HepG2 (cell line): Measurements from ENCODE around the gene B4GALT1. TPM values are rescaled to one million over a fixed set of nuclear protein-coding genes. Genes with fewer than 3 reads are reported as not detected.

Experiments
- ATAC-seq: fragments of 200-7000 bp; cut with Tn5 transposase; 3 replicates; pipeline ENCODE4 v1.9.1; 2020; ENCODE audit warnings: mild to moderate bottlenecking, moderate library complexity
- BruUV-seq: library from RNA; stranded (reverse); fragments of 400-500 nt; replicated peaks from 2 replicates; lab custom pipeline; 2021; lab: Mats Ljungman, UMichigan
- CTCF ChIA-PET: fragments of 300-600 bp; formaldehyde crosslinking; extraction: SDS; loops from one replicate; lab custom pipeline; 2021; ENCODE audit warnings: low total read pairs, inconsistent platforms, low intra/inter-chr PET ratio; lab: Yijun Ruan, JAX
- POLR2A ChIA-PET: fragments of 350-600 bp; sonication (Branson Sonifier 250); formaldehyde crosslinking; loops from one replicate; lab custom pipeline; 2020; ENCODE audit warnings: antibody characterized with exemption, inconsistent platforms; lab: Yijun Ruan, JAX
- DNase-seq: peaks from one replicate; pipeline ENCODE4 v3.0.0-alpha.2; 2015; ENCODE audit warnings: low spot score
- FAIRE-seq: peaks from 3 replicates; lab custom pipeline; 2011; peaks lifted over from hg19 to GRCh38; lab: Jason Lieb, UNC
- H2AFZ ChIP-seq: one replicate; pipeline ENCODE4 v1.6.1; 2011; ENCODE audit warnings: low read length, inconsistent platforms
- H3K27ac ChIP-seq: fragments of 300-600 bp; 3 replicates; pipeline ENCODE4 v1.8.0; 2011; ENCODE audit warnings: mixed run types, mild to moderate bottlenecking, mixed read lengths, low read length, inconsistent platforms; ENCODE audit not compliant: insufficient read depth; ENCODE audit errors: extremely low read length
- H3K27me3 ChIP-seq, 2 experiments: fragments of 200-600 bp in 1 of 2; 2 replicates in 1 of 2; 3 replicates in 1 of 2; pipeline versions ENCODE4 v1.6.0 to v1.8.0; 2011; ENCODE audit warnings: low read length in 2 of 2, mild to moderate bottlenecking in 2 of 2, moderate library complexity in 2 of 2, inconsistent platforms in 1 of 2; ENCODE audit not compliant: insufficient read depth in 2 of 2, control insufficient read depth in 1 of 2
- H3K36me3 ChIP-seq, 2 experiments: fragments of 200-600 bp in 1 of 2; replicated peaks in 1 of 2; 2 replicates in 1 of 2; 3 replicates in 1 of 2; pipeline versions ENCODE4 v1.5.1 to v1.8.0; 2011; ENCODE audit warnings: low read length in 2 of 2, inconsistent platforms in 1 of 2; ENCODE audit not compliant: insufficient read depth in 2 of 2, control insufficient read depth in 1 of 2
- H3K4me1 ChIP-seq: 2 replicates; pipeline ENCODE4 v1.5.1; 2012; ENCODE audit warnings: low read length, inconsistent platforms; ENCODE audit not compliant: insufficient read depth
- H3K4me2 ChIP-seq: 2 replicates; pipeline ENCODE4 v1.6.0; 2011; ENCODE audit warnings: low read depth, low read length, inconsistent platforms
- H3K4me3 ChIP-seq, 3 experiments: fragments of 200-600 bp in 1 of 3; sonication (generic), shearing (Covaris generic) in 1 of 3; replicated peaks in 1 of 3; 2 replicates each; pipeline ENCODE4 v1.5.1; 2011 to 2016; ENCODE audit warnings: low read length in 3 of 3, inconsistent platforms in 2 of 3, low read depth in 2 of 3, mild to moderate bottlenecking in 2 of 3, control low read depth in 1 of 3, mixed read lengths in 1 of 3; ENCODE audit not compliant: insufficient read depth in 1 of 3
- H3K79me2 ChIP-seq: one replicate; pipeline ENCODE4 v1.6.1; 2011; ENCODE audit warnings: low read length, inconsistent platforms; ENCODE audit not compliant: insufficient read depth
- H3K9ac ChIP-seq: 2 replicates; pipeline ENCODE4 v1.6.0; 2011; ENCODE audit warnings: mild to moderate bottlenecking, low read depth, low read length, inconsistent platforms; ENCODE audit not compliant: insufficient read depth
- H3K9me3 ChIP-seq: 2 replicates; pipeline ENCODE4 v1.5.1; 2012; ENCODE audit warnings: mild to moderate bottlenecking, low read length
- H4K20me1 ChIP-seq: 2 replicates; pipeline ENCODE4 v1.6.0; 2011; ENCODE audit warnings: inconsistent platforms, mild to moderate bottlenecking, low read length, moderate library complexity; ENCODE audit not compliant: insufficient read depth
- FOSL2 ChIP-seq: sonication (generic); formaldehyde crosslinking; IDR thresholded peaks from 2 replicates; pipeline ENCODE4 v1.4.0; 2020; ENCODE audit warnings: missing genetic modification reagents
- FOXJ3 ChIP-seq: sonication (generic); formaldehyde crosslinking; IDR thresholded peaks from 2 replicates; pipeline ENCODE4 v1.4.0; 2020; ENCODE audit warnings: missing genetic modification reagents, mild to moderate bottlenecking, borderline replicate concordance
- HNF4A ChIP-seq: sonication (generic); formaldehyde crosslinking; IDR thresholded peaks from 2 replicates; pipeline ENCODE4 v1.4.0; 2020; ENCODE audit warnings: missing genetic modification reagents
- MBNL3 ChIP-seq: fragments of 250-450 bp; sonication (Bioruptor Pico); conservative IDR thresholded peaks from 2 replicates; pipeline ENCODE4 v1.8.0; 2022; ENCODE audit warnings: mild to moderate bottlenecking, inconsistent platforms
- RCOR2 ChIP-seq: IDR thresholded peaks from 2 replicates; pipeline ENCODE4 v1.6.1; 2016; ENCODE audit warnings: missing biosample characterization, missing genetic modification reagents
- SAP130 ChIP-seq: IDR thresholded peaks from 2 replicates; pipeline ENCODE4 v1.6.1; 2016; ENCODE audit warnings: low read depth
- ZNF251 ChIP-seq: sonication (generic); formaldehyde crosslinking; IDR thresholded peaks from 2 replicates; pipeline ENCODE4 v1.9.0; 2021; ENCODE audit warnings: mild to moderate bottlenecking, missing genetic modification reagents
- ZNF549 ChIP-seq: sonication (generic); formaldehyde crosslinking; IDR thresholded peaks from 2 replicates; pipeline ENCODE4 v1.5.0; 2020; ENCODE audit warnings: missing genetic modification reagents
- ZNF563 ChIP-seq: sonication (generic); formaldehyde crosslinking; IDR thresholded peaks from 2 replicates; pipeline ENCODE4 v1.8.0; 2022; ENCODE audit warnings: mild to moderate bottlenecking, moderate library complexity, missing genetic modification reagents
- WGBS: methylation state at CpG from one replicate; pipeline ENCODE4 v1.1.6; 2017; ENCODE audit warnings: low lambda C conversion rate; 5-methylcytosine and 5-hydroxymethylcytosine counted together
- in situ Hi-C: cut with HindIII; loops from 2 replicates; pipeline ENCODE4 v1.10.0; 2017; ENCODE audit warnings: low pct_unique_long_range_greater_than_20kb; ENCODE audit not compliant: extremely low pct_ligation_motif_present
- intact Hi-C: fragments of 100-400 bp; cut with micrococcal nuclease; formaldehyde crosslinking; loops from one replicate; pipeline ENCODE4 v1.10.0; 2022; ENCODE audit not compliant: unreplicated experiment
- polyA plus RNA-seq, 8 experiments: library from polyadenylated mRNA; depleted of rRNA in 3 of 8; stranded (reverse) in 7 of 8; unstranded in 1 of 8; fragments of >200 nt; fragmentation: Illumina TruSeq in 4 of 8; extraction: Trizol in 4 of 8; gene quantifications; 2 replicates each; pipeline versions ENCODE4 v1.2.1 to v1.2.3, GENCODE V29; 2011 to 2016; ENCODE audit warnings: low read depth in 4 of 8, missing spikeins in 1 of 8, mixed read lengths in 1 of 8; ENCODE audit not compliant: insufficient read depth in 1 of 8
- total RNA-seq, 5 experiments: library from RNA; depleted of rRNA; stranded (reverse); fragments of >200 nt; fragmentation: Illumina TruSeq; extraction: Trizol; gene quantifications; 2 replicates each; pipeline ENCODE4 v1.2.3, GENCODE V29; 2016; ENCODE audit warnings: low read depth in 1 of 5
- TF ChIP-seq, protein P1 (sequence below): sonication (generic); formaldehyde crosslinking; conservative IDR thresholded peaks from 2 replicates; pipeline ENCODE4 v1.8.0; 2022; ENCODE audit warnings: low read depth, missing genetic modification reagents

B4GALT1 gene
- total and polyA plus RNA-seq, 2 of the 13 experiments (the other 11 are each of a cell fraction or from before 2014, with no cell fraction given) = 15.7 to 33.5 TPM

- peaks cover 21 to 67% of the 10 kb centered on the region in 2 experiments for H3K36me3 ChIP-seq
- H3K9me3 ChIP-seq = no peaks in the 10 kb centered on the region
- peaks cover 8% of the 10 kb centered on the region for H3K79me2 ChIP-seq
- ATAC-seq (no peak; the same call in 2 of the 3 replicates), DNase-seq (no peak), FAIRE-seq (no peak)
- POLR2A ChIA-PET = interaction anchor here (1.1 kb wide), 1 partner anchor 35 kb away, joined by 3 read pairs; the partner anchor contains the start of gene B4GALT1
- in situ Hi-C loops = no loop called here
- TF ChIP-seq ZNF563 (CRISPR knock-in tag) (no peak), FOSL2 (CRISPR knock-in tag) (0 out of 2 replicates have a peak, but pooled peaks have one; percentile 5), HNF4A (CRISPR knock-in tag) (0 out of 2 replicates have a peak, but pooled peaks have one; percentile 4), RCOR2 (no peak), FOXJ3 (CRISPR knock-in tag) (peak; percentile 42; the same call in 1 of the 2 replicates), ZNF549 (CRISPR knock-in tag) (no peak), MBNL3 (no peak), SAP130 (CRISPR knock-in tag) (0 out of 2 replicates have a peak, but pooled peaks have one; percentile 13), ZNF251 (CRISPR knock-in tag) (no peak)
- TF ChIP-seq, protein P1, sequence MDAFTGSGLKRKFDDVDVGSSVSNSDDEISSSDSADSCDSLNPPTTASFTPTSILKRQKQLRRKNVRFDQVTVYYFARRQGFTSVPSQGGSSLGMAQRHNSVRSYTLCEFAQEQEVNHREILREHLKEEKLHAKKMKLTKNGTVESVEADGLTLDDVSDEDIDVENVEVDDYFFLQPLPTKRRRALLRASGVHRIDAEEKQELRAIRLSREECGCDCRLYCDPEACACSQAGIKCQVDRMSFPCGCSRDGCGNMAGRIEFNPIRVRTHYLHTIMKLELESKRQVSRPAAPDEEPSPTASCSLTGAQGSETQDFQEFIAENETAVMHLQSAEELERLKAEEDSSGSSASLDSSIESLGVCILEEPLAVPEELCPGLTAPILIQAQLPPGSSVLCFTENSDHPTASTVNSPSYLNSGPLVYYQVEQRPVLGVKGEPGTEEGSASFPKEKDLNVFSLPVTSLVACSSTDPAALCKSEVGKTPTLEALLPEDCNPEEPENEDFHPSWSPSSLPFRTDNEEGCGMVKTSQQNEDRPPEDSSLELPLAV (CRISPR knock-in tag) = no peak
- CTCF ChIA-PET = no interaction called here
- H3K9ac ChIP-seq = no peak overlapping the region; the same call in 1 of the 2 replicates
- no peak overlapping the region for H2AFZ ChIP-seq
- BruUV-seq = no TSS peak
- no peaks in the 10 kb centered on the region for H3K27me3 ChIP-seq
- H3K4me1 ChIP-seq = peaks cover 22% of the 10 kb centered on the region
- no peak overlapping the region for H3K4me3 ChIP-seq
- H4K20me1 ChIP-seq = peaks cover 20% of the 10 kb centered on the region
- H3K27ac ChIP-seq = no peak overlapping the region
- 91% methylated on average over 6 of the region's 10 CpGs for WGBS
- intact Hi-C loops = loop anchor here (5.0 kb wide), 1 partner anchor 35 kb away; the partner anchor contains the start of gene B4GALT1
- peak overlapping the region; percentile 2; the same call in 1 of the 2 replicates for H3K4me2 ChIP-seq
Measured at GRCh38 chr9:33131790-33132772, 35.1 kb downstream of the B4GALT1 start.
